ENCODE data around the gene DENND1B.

Gene DENND1B

GRCh38 chr1:197618061-197618460 is 157.2 kb downstream of the DENND1B start:
- H3K4me3 ChIP-seq (ENCODE audit: low read length): no peak overlapping the region
- H4K20me1 ChIP-seq (ENCODE audit: insufficient read depth, low read length): no peaks in the 10 kb centered on the region
- no peaks in the 10 kb centered on the region for H3F3A ChIP-seq (ENCODE audit: insufficient read depth, low read length)
- no peaks in the 10 kb centered on the region for H3K36me3 ChIP-seq (replicated peaks; ENCODE audit: insufficient read depth, low read length)
- no peaks in the 10 kb centered on the region for H3K27me3 ChIP-seq (replicated peaks; ENCODE audit: insufficient read depth, low read length)
- no peak for DNase-seq
- peaks cover 23% of the 10 kb centered on the region; the same call in 1 of the 2 replicates for H3K79me2 ChIP-seq (ENCODE audit: low read length)
- H3K4me1 ChIP-seq (ENCODE audit: low read length): no peaks in the 10 kb centered on the region
- H2AFZ ChIP-seq (ENCODE audit: low read length): no peak overlapping the region
- no peak for TF ChIP-seq EZH2 (optimal IDR thresholded peaks at IDR 0.05; ENCODE audit: low read depth, low read length)
- no peak for TF ChIP-seq EZH2phosphoT487 (IDR thresholded peaks at IDR 0.05; ENCODE audit: low read length)
- TF ChIP-seq CTCF (IDR thresholded peaks at IDR 0.05; ENCODE audit: low read length): no peak
- H3K9ac ChIP-seq (ENCODE audit: low read length): no peak overlapping the region
- H3K27ac ChIP-seq (ENCODE audit: low read length): no peak overlapping the region
- H3K9me3 ChIP-seq (replicated peaks; ENCODE audit: insufficient read depth, low read length): no peaks in the 10 kb centered on the region
- no peaks in the 10 kb centered on the region for H3K9me2 ChIP-seq (replicated peaks; ENCODE audit: insufficient read depth, low read length)
- no peak overlapping the region for H3K4me2 ChIP-seq (ENCODE audit: low read depth, low read length)

GRCh38 chr1:197615693-197616011 is 159.6 kb downstream of the DENND1B start:
- Histone ChIP-seq H3K36me3 (replicated peaks; ENCODE audit: insufficient read depth, low read length) (no peaks in the 10 kb centered on the region; the same call in 1 of the 2 replicates), H3K27ac (ENCODE audit: low read length) (no peak overlapping the region), H3K27me3 (replicated peaks; ENCODE audit: insufficient read depth, low read length) (no peaks in the 10 kb centered on the region), H3K9me2 (replicated peaks; ENCODE audit: insufficient read depth, low read length) (no peaks in the 10 kb centered on the region), H3K9ac (ENCODE audit: low read length) (no peak overlapping the region), H3K9me3 (replicated peaks; ENCODE audit: insufficient read depth, low read length) (no peaks in the 10 kb centered on the region), H3K4me2 (ENCODE audit: low read depth, low read length) (no peak overlapping the region), H4K20me1 (ENCODE audit: insufficient read depth, low read length) (no peaks in the 10 kb centered on the region), H3K4me1 (ENCODE audit: low read length) (no peaks in the 10 kb centered on the region), H2AFZ (ENCODE audit: low read length) (no peak overlapping the region), H3F3A (ENCODE audit: insufficient read depth, low read length) (no peaks in the 10 kb centered on the region), H3K4me3 (ENCODE audit: low read length) (no peak overlapping the region), H3K79me2 (ENCODE audit: low read length) (0 out of 2 replicates have a peak, but pooled peaks cover 9% of the 10 kb centered on the region)
- TF ChIP-seq CTCF (IDR thresholded peaks at IDR 0.05; ENCODE audit: low read length) (no peak), EZH2 (optimal IDR thresholded peaks at IDR 0.05; ENCODE audit: low read depth, low read length) (no peak), EZH2phosphoT487 (IDR thresholded peaks at IDR 0.05; ENCODE audit: low read length) (no peak)
- DNase-seq: no peak

- TF ChIP-seq EZH2phosphoT487 (IDR thresholded peaks at IDR 0.05; ENCODE audit: low read length) (no peak), CTCF (IDR thresholded peaks at IDR 0.05; ENCODE audit: low read length) (peak; percentile 78), EZH2 (optimal IDR thresholded peaks at IDR 0.05; ENCODE audit: low read depth, low read length) (no peak)
- no peaks in the 10 kb centered on the region for H3K27me3 ChIP-seq (replicated peaks; ENCODE audit: insufficient read depth, low read length)
- no peaks in the 10 kb centered on the region for H3K4me1 ChIP-seq (ENCODE audit: low read length)
- no peak overlapping the region for H3K4me2 ChIP-seq (ENCODE audit: low read depth, low read length)
- no peak overlapping the region for H3K27ac ChIP-seq (ENCODE audit: low read length)
- no peak overlapping the region for H3K9ac ChIP-seq (ENCODE audit: low read length)
- DNase-seq: peak; percentile 45
- H3K79me2 ChIP-seq (ENCODE audit: low read length): 0 out of 2 replicates have a peak, but pooled peaks cover 9% of the 10 kb centered on the region
- no peak overlapping the region for H3K4me3 ChIP-seq (ENCODE audit: low read length)
- H4K20me1 ChIP-seq (ENCODE audit: insufficient read depth, low read length): no peaks in the 10 kb centered on the region
- H3K9me3 ChIP-seq (replicated peaks; ENCODE audit: insufficient read depth, low read length): no peaks in the 10 kb centered on the region
- no peaks in the 10 kb centered on the region for H3K9me2 ChIP-seq (replicated peaks; ENCODE audit: insufficient read depth, low read length)
- H3K36me3 ChIP-seq (replicated peaks; ENCODE audit: insufficient read depth, low read length): no peaks in the 10 kb centered on the region; the same call in 1 of the 2 replicates
- H3F3A ChIP-seq (ENCODE audit: insufficient read depth, low read length): no peaks in the 10 kb centered on the region
- no peak overlapping the region for H2AFZ ChIP-seq (ENCODE audit: low read length)
Observed at GRCh38 chr1:197614916-197615692, 160.2 kb downstream of the DENND1B start.

Data from MM.1S (cell line).